Peyer's patch (tissue), 4 donors: ENCODE results near the gene CRYL1.

Source experiments
- POLR2A ChIP-seq, 2 donors: fragments of 450-650 bp; IDR thresholded peaks; one replicate each; pipeline ENCODE4 v1.5.1; 2017; ENCODE audit warnings: antibody characterized with exemption in 2 of 2, mild to moderate bottlenecking in 2 of 2, moderate library complexity in 2 of 2
- TF ChIP-seq, protein P1 (sequence below), 6 experiments: fragments of 450-650 bp in 4 of 6; fragments of 200-600 bp in 2 of 6; sonication (generic) in 1 of 6; IDR thresholded peaks; one replicate each; pipeline ENCODE4 v1.5.1; 2017 to 2019; ENCODE audit warnings: antibody characterized with exemption in 6 of 6, mild to moderate bottlenecking in 3 of 6, moderate library complexity in 1 of 6

DNA sequence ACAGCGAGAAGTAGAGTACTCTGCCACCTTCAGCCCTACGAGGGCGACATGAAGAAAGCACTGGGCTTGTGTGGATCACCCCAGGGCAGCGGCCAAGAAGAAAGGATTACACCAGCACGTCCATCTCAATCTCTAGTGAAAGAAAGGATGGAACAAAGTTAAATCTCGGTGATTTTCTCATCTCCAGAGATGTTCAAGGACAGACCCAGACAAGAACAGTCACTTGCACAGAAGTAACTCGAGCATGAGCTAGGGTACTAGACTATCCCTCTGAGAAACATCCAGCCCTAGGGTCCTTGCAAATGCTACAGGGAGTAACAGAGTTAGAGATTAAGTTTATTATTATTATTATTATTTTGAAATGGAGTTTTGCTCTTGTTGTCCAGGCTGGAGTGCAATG, 106.7 kb downstream of the CRYL1 start:
- TF ChIP-seq, protein P1, sequence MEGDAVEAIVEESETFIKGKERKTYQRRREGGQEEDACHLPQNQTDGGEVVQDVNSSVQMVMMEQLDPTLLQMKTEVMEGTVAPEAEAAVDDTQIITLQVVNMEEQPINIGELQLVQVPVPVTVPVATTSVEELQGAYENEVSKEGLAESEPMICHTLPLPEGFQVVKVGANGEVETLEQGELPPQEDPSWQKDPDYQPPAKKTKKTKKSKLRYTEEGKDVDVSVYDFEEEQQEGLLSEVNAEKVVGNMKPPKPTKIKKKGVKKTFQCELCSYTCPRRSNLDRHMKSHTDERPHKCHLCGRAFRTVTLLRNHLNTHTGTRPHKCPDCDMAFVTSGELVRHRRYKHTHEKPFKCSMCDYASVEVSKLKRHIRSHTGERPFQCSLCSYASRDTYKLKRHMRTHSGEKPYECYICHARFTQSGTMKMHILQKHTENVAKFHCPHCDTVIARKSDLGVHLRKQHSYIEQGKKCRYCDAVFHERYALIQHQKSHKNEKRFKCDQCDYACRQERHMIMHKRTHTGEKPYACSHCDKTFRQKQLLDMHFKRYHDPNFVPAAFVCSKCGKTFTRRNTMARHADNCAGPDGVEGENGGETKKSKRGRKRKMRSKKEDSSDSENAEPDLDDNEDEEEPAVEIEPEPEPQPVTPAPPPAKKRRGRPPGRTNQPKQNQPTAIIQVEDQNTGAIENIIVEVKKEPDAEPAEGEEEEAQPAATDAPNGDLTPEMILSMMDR (IDR thresholded peaks at IDR 0.05): no peak
- no peak for TF ChIP-seq POLR2A (IDR thresholded peaks at IDR 0.05)
